Measurements from ENCODE around the gene SRR. TPM values are rescaled to one million over a fixed set of nuclear protein-coding genes. Genes with fewer than 3 reads are reported as not detected.

SRR gene
- total RNA-seq, 4 donors from 2014 or later = 2.8 to 24.5 (median 12.5) TPM

- no peak for TF ChIP-seq CTCF (IDR thresholded peaks at IDR 0.05; ENCODE audit: low read depth)
Measured at GRCh38 chr17:2299136-2299535, 4.6 kb upstream of the SRR start.

DNA sequence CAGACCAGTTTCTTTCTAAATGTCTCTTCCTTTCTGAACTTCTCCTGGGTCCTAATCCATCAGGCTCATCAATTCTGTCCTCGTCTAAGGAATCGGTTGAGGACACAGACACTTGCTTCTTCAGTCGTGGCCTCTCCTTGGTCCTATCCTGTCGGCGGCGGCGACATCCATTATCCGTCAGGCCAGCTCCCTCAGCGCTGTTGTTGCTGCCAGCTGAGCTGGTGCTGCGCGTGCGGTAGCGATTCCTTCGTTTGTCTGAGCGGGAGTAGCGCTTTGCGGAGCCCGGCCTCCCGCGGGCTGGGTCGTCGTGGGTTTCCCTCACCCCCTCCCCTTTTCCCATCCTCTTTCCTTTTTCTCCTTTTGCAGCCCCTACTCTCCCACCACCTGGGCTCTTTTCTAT lies 4.0 kb upstream of the SRR start:
- TF ChIP-seq CTCF (IDR thresholded peaks at IDR 0.05; ENCODE audit: low read depth) = no peak

- no peak for TF ChIP-seq CTCF (IDR thresholded peaks at IDR 0.05; ENCODE audit: low read depth)
Measured at GRCh38 chr17:2302778-2303203, 959 bp upstream of the SRR start.

GRCh38 chr17:2304931-2305330 lies 1.2 kb downstream of the SRR start:
- TF ChIP-seq CTCF (IDR thresholded peaks at IDR 0.05; ENCODE audit: low read depth) = no peak

DNA sequence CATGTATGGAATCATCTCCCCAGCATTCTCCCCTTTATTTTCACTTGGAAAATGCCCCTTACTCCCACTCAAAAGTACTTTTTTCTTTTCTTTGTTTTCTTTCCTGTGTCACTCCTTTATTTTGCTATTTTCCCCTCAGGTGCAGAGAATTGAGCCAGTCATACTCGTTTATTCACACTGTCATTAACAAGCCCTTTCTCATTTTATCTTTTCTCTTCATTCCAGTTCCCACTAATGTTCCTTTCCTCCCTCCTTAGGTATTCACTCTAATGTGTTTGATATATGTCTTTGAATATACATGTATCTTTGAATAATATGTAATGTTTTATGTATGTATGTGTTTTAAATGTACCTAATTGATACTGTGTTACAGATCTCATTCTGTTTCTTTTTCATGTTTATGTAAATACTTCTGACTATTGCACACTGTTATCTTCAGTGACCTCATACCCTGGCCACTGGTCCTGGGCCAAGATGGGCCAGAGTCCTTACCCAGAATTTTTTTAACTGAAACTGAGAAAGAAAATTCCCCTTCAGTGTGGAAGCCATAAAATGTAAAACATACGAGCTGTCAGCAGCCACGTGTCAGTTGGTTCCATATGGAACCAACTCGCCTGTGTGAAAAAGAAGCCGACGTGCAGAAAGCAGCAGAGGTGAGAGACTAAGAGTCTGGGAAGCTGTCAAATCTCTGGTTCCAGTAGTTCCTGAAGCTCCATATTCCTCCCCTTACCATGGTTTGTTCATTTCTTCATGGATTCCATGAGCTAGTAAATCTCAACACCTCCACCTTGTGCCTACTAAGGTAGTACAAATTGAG lies 5.8 kb downstream of the SRR start:
- TF ChIP-seq CTCF (IDR thresholded peaks at IDR 0.05; ENCODE audit: low read depth) = no peak

DNA sequence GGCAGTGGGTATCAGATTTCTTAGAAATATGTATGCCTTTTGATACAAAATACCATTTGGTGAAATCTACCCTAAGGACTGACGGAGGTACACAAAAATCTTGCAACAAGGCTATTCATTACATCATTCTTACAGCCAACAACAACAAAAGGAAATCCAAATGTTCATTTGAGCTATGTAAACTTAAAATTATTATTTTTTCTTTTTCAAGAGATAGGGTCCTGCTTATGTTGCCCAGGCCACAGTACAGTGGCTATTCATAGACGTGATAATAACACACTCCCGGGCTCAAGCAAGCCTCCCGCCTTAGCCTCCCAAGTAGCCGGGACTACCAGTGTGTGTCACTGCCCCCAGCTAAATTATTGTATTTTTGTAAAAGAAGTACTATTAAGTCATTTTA lies 9.0 kb downstream of the SRR start:
- no peak for TF ChIP-seq CTCF (IDR thresholded peaks at IDR 0.05; ENCODE audit: low read depth)

GRCh38 chr17:2317796-2318195 lies 14.0 kb downstream of the SRR start:
- TF ChIP-seq CTCF (IDR thresholded peaks at IDR 0.05; ENCODE audit: low read depth) = no peak

Measured in subcutaneous adipose tissue (tissue), 4 donors.